SK-N-SH treated with all-trans-retinoic acid at 6 μM for 48 hours (cell line): Measurements from ENCODE around the gene LAPTM5.

Experiments
- ATAC-seq: fragments of 200-7000 bp; cut with Tn5 transposase; 3 replicates; pipeline ENCODE4 v1.9.1; 2020; ENCODE audit warnings: mild to moderate bottlenecking, moderate library complexity
- ARNTL ChIP-seq: fragments of 450-650 bp; formaldehyde crosslinking; IDR thresholded peaks from 2 replicates; pipeline ENCODE4 v1.5.0; 2020; ENCODE audit warnings: low read depth, mild to moderate bottlenecking, moderate library complexity, borderline replicate concordance
- BACH2 ChIP-seq: fragments of 250-450 bp; sonication (Bioruptor Pico); IDR thresholded peaks from 2 replicates; pipeline ENCODE4 v1.9.0; 2021; ENCODE audit warnings: mild to moderate bottlenecking, borderline replicate concordance
- CREB5 ChIP-seq: fragments of 250-450 bp; sonication (Bioruptor Pico); IDR thresholded peaks from 2 replicates; pipeline ENCODE4 v1.5.1; 2020; ENCODE audit warnings: low read depth, mild to moderate bottlenecking, moderate library complexity
- CSDC2 ChIP-seq: fragments of 250-450 bp; sonication (Bioruptor Pico); IDR thresholded peaks from 2 replicates; pipeline ENCODE4 v1.5.0; 2020; ENCODE audit warnings: mild to moderate bottlenecking, moderate library complexity
- CSRNP3 ChIP-seq: fragments of 250-450 bp; sonication (Bioruptor Pico); IDR thresholded peaks from 2 replicates; pipeline ENCODE4 v1.5.1; 2021; ENCODE audit warnings: mild to moderate bottlenecking, moderate library complexity
- ESRRG ChIP-seq: fragments of 250-450 bp; sonication (Bioruptor Pico); IDR thresholded peaks from 2 replicates; pipeline ENCODE4 v1.6.1; 2021; ENCODE audit warnings: mild to moderate bottlenecking
- GLIS3 ChIP-seq: fragments of 250-450 bp; sonication (Bioruptor Pico); IDR thresholded peaks from 2 replicates; pipeline ENCODE4 v1.5.0; 2020; ENCODE audit warnings: mild to moderate bottlenecking, moderate library complexity
- ISL1 ChIP-seq: fragments of 250-450 bp; sonication (Bioruptor Pico); IDR thresholded peaks from 2 replicates; pipeline ENCODE4 v2.1.2; 2022; ENCODE audit warnings: mild to moderate bottlenecking, moderate library complexity
- PATZ1 ChIP-seq: fragments of 250-450 bp; sonication (Bioruptor Pico); IDR thresholded peaks from 2 replicates; pipeline ENCODE4 v1.8.0; 2020; ENCODE audit warnings: mild to moderate bottlenecking, moderate library complexity, borderline replicate concordance
- PPARA ChIP-seq: fragments of 250-450 bp; sonication (Bioruptor Pico); IDR thresholded peaks from 2 replicates; pipeline ENCODE4 v1.5.0; 2020; ENCODE audit warnings: mild to moderate bottlenecking, borderline replicate concordance
- RARB ChIP-seq: fragments of 250-450 bp; sonication (Bioruptor Pico); IDR thresholded peaks from 2 replicates; pipeline ENCODE4 v1.8.0; 2021; ENCODE audit warnings: mild to moderate bottlenecking, moderate library complexity
- SNAI2 ChIP-seq: fragments of 250-450 bp; sonication (Bioruptor Pico); IDR thresholded peaks from 2 replicates; pipeline ENCODE4 v1.5.0; 2020; ENCODE audit warnings: mild to moderate bottlenecking, moderate library complexity
- TOX ChIP-seq: fragments of 250-450 bp; sonication (Bioruptor Pico); IDR thresholded peaks from 2 replicates; pipeline ENCODE4 v1.8.0; 2021; ENCODE audit warnings: mild to moderate bottlenecking, moderate library complexity, borderline replicate concordance
- ZC3H10 ChIP-seq: fragments of 250-450 bp; sonication (Bioruptor Pico); IDR thresholded peaks from 2 replicates; pipeline ENCODE4 v1.5.1; 2021; ENCODE audit warnings: mild to moderate bottlenecking, moderate library complexity
- ZFP3 ChIP-seq: fragments of 250-450 bp; sonication (Bioruptor Pico); IDR thresholded peaks from 2 replicates; pipeline ENCODE4 v1.5.0; 2020; ENCODE audit warnings: mild to moderate bottlenecking, moderate library complexity
- ZNF565 ChIP-seq: fragments of 450-650 bp; formaldehyde crosslinking; conservative IDR thresholded peaks from 2 replicates; pipeline ENCODE4 v1.5.0; 2020; ENCODE audit warnings: low read depth, mild to moderate bottlenecking, moderate library complexity
- ZNF70 ChIP-seq: fragments of 450-650 bp; formaldehyde crosslinking; IDR thresholded peaks from 2 replicates; pipeline ENCODE4 v1.5.0; 2020; ENCODE audit warnings: mild to moderate bottlenecking, moderate library complexity
- ZNF8 ChIP-seq: fragments of 450-650 bp; formaldehyde crosslinking; IDR thresholded peaks from 2 replicates; pipeline ENCODE4 v1.5.0; 2020; ENCODE audit warnings: mild to moderate bottlenecking, moderate library complexity
- TF ChIP-seq, protein P1 (sequence below): fragments of 250-450 bp; sonication (Bioruptor Pico); IDR thresholded peaks from 2 replicates; pipeline ENCODE4 v1.8.0; 2021; ENCODE audit warnings: low read depth, mild to moderate bottlenecking, moderate library complexity, borderline replicate concordance
- TF ChIP-seq, protein P2 (sequence below): fragments of 250-450 bp; sonication (Bioruptor Pico); IDR thresholded peaks from 2 replicates; pipeline ENCODE4 v1.5.0; 2020; ENCODE audit warnings: mild to moderate bottlenecking, moderate library complexity

LAPTM5 gene

GRCh38 chr1:30708361-30708728, 49.2 kb downstream of the LAPTM5 start:
- no peak for ATAC-seq
- no peak for TF ChIP-seq ZFP3 (CRISPR knock-in tag)
- TF ChIP-seq RARB: no peak
- no peak for TF ChIP-seq PATZ1 (CRISPR knock-in tag)
- no peak for TF ChIP-seq ZNF70 (CRISPR knock-in tag)
- no peak for TF ChIP-seq GLIS3
- no peak for TF ChIP-seq CSRNP3 (CRISPR knock-in tag)
- no peak for TF ChIP-seq CREB5 (CRISPR knock-in tag)
- no peak for TF ChIP-seq SNAI2 (CRISPR knock-in tag)
- TF ChIP-seq CSDC2: no peak
- no peak for TF ChIP-seq ZNF8 (CRISPR knock-in tag)
- TF ChIP-seq, protein P1, sequence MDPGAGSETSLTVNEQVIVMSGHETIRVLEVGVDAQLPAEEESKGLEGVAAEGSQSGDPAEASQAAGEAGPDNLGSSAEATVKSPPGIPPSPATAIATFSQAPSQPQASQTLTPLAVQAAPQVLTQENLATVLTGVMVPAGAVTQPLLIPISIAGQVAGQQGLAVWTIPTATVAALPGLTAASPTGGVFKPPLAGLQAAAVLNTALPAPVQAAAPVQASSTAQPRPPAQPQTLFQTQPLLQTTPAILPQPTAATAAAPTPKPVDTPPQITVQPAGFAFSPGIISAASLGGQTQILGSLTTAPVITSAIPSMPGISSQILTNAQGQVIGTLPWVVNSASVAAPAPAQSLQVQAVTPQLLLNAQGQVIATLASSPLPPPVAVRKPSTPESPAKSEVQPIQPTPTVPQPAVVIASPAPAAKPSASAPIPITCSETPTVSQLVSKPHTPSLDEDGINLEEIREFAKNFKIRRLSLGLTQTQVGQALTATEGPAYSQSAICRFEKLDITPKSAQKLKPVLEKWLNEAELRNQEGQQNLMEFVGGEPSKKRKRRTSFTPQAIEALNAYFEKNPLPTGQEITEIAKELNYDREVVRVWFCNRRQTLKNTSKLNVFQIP (CRISPR knock-in tag): no peak
- TF ChIP-seq ARNTL: no peak
- no peak for TF ChIP-seq PPARA (CRISPR knock-in tag)
- TF ChIP-seq ISL1 (CRISPR knock-in tag): no peak
- no peak for TF ChIP-seq TOX
- no peak for TF ChIP-seq ZNF565 (CRISPR knock-in tag)
- TF ChIP-seq, protein P2, sequence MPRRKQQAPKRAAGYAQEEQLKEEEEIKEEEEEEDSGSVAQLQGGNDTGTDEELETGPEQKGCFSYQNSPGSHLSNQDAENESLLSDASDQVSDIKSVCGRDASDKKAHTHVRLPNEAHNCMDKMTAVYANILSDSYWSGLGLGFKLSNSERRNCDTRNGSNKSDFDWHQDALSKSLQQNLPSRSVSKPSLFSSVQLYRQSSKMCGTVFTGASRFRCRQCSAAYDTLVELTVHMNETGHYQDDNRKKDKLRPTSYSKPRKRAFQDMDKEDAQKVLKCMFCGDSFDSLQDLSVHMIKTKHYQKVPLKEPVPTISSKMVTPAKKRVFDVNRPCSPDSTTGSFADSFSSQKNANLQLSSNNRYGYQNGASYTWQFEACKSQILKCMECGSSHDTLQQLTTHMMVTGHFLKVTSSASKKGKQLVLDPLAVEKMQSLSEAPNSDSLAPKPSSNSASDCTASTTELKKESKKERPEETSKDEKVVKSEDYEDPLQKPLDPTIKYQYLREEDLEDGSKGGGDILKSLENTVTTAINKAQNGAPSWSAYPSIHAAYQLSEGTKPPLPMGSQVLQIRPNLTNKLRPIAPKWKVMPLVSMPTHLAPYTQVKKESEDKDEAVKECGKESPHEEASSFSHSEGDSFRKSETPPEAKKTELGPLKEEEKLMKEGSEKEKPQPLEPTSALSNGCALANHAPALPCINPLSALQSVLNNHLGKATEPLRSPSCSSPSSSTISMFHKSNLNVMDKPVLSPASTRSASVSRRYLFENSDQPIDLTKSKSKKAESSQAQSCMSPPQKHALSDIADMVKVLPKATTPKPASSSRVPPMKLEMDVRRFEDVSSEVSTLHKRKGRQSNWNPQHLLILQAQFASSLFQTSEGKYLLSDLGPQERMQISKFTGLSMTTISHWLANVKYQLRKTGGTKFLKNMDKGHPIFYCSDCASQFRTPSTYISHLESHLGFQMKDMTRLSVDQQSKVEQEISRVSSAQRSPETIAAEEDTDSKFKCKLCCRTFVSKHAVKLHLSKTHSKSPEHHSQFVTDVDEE (CRISPR knock-in tag): no peak
- no peak for TF ChIP-seq ZC3H10 (CRISPR knock-in tag)
- TF ChIP-seq BACH2 (CRISPR knock-in tag): no peak

DNA sequence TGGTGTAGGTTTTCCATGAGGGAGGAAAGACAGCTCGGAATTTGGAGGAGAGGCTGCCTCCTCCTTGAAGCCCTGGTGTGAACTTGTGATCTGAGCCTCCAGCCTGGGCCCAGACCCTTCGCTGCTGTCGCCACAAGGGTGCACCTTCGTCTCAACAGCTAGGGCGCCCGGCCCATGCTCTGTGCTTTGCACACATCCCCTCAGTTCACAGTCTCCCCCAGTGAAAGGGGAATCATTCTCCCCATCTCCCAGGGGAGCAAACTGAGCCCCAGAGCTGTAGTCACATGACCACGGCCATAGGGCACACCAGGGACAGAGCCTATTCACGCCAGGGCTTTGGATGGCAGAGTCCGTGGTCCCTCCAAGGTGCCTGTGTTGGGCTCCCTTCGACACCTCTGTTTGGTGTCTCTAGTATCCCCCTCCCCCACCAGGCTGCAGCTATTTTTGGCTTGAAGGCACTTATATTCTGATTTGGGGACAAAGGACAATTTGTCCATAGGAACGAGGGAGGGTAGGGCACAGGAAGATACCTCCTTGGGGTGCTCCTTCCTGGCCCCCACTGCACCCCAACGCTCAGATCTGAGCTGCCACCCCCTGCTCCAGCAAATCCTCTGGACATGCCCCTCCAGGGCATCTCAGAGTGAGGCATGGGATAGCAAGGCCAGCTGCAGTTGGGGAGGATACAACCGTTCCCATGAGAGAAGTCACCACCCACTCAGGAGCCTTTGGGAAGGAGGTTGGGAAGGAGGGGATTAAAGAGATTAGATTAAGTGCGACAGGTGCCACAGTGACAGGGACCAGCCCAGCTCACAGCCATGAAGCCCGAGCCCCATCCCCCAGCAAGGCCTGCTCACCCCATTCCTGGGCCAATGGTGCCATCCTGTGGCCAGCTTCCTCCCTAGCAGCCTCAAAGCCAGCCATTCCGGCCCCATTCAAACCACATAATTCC, 49.9 kb downstream of the LAPTM5 start:
- TF ChIP-seq RARB: no peak
- TF ChIP-seq ZFP3 (CRISPR knock-in tag): no peak
- TF ChIP-seq, protein P1 (CRISPR knock-in tag): no peak
- 0 out of 2 replicates have a peak, but pooled peaks have one; percentile 68 for TF ChIP-seq SNAI2 (CRISPR knock-in tag)
- no peak for TF ChIP-seq ISL1 (CRISPR knock-in tag)
- TF ChIP-seq PPARA (CRISPR knock-in tag): no peak
- TF ChIP-seq ESRRG (CRISPR knock-in tag): no peak
- TF ChIP-seq, protein P2 (CRISPR knock-in tag): no peak
- TF ChIP-seq CSDC2: no peak
- ATAC-seq: peak; percentile 96
